Endodermal cell (in vitro differentiated cells): ENCODE results near the gene CALML6. TPM values are rescaled to one million over a fixed set of nuclear protein-coding genes. Genes with fewer than 3 reads are reported as not detected.

Source experiments
- DNase-seq: peaks from one replicate; pipeline ENCODE4 v3.0.0-alpha.2; 2017
- H3K27ac ChIP-seq: 2 replicates; pipeline ENCODE4 v1.5.1; 2013; ENCODE audit warnings: mild to moderate bottlenecking, low read depth, low read length, moderate library complexity
- H3K27me3 ChIP-seq: 2 replicates; pipeline ENCODE4 v1.6.1; 2013; ENCODE audit warnings: mild to moderate bottlenecking, low read length, moderate library complexity; ENCODE audit not compliant: insufficient read depth, control insufficient read depth, poor library complexity, severe bottlenecking
- H3K36me3 ChIP-seq: 2 replicates; pipeline ENCODE4 v1.7.0; 2013; ENCODE audit warnings: mild to moderate bottlenecking, low read length, moderate library complexity; ENCODE audit not compliant: control insufficient read depth, insufficient read depth
- H3K4me1 ChIP-seq: one replicate; pipeline ENCODE4 v1.7.0; 2013; ENCODE audit warnings: low read length; ENCODE audit not compliant: control insufficient read depth, insufficient read depth
- H3K4me3 ChIP-seq: 2 replicates; pipeline ENCODE4 v1.5.1; 2013; ENCODE audit warnings: mild to moderate bottlenecking, low read length, moderate library complexity
- H3K9ac ChIP-seq: 2 replicates; pipeline ENCODE4 v1.6.1; 2013; ENCODE audit warnings: mild to moderate bottlenecking, low read length, moderate library complexity; ENCODE audit not compliant: poor library complexity, severe bottlenecking; ENCODE audit errors: extremely low read depth
- H3K9me3 ChIP-seq: 2 replicates; pipeline ENCODE4 v1.6.1; 2013; ENCODE audit warnings: mild to moderate bottlenecking, low read length, moderate library complexity; ENCODE audit not compliant: control insufficient read depth
- H3K27ac Mint-ChIP-seq: 2 replicates; pipeline ENCODE4 v1.8.0; 2020; ENCODE audit warnings: mixed read lengths
- H3K27me3 Mint-ChIP-seq: 2 replicates; pipeline ENCODE4 v1.8.0; 2021; ENCODE audit warnings: mild to moderate bottlenecking, mixed read lengths; ENCODE audit not compliant: insufficient read depth
- H3K36me3 Mint-ChIP-seq: 2 replicates; pipeline ENCODE4 v1.8.0; 2020; ENCODE audit warnings: low read depth, mixed read lengths
- H3K4me1 Mint-ChIP-seq: 2 replicates; pipeline ENCODE4 v1.8.0; 2020; ENCODE audit warnings: mixed read lengths
- H3K4me3 Mint-ChIP-seq: 2 replicates; pipeline ENCODE4 v1.8.0; 2020; ENCODE audit warnings: mild to moderate bottlenecking, moderate library complexity, mixed read lengths
- H3K9me3 Mint-ChIP-seq: 2 replicates; pipeline ENCODE4 v1.8.0; 2020; ENCODE audit warnings: mild to moderate bottlenecking, mixed read lengths
- WGBS, 2 experiments: methylation state at CpG; one replicate each; pipeline versions ENCODE4 v1.1.5 to v1.1.7; 2013; ENCODE audit warnings: missing lambda C conversion rate in 2 of 2, mixed read lengths in 1 of 2; ENCODE audit not compliant: insufficient coverage in 1 of 2, insufficient read length in 1 of 2; 5-methylcytosine and 5-hydroxymethylcytosine counted together
- long read RNA-seq, 4 experiments: library from polyadenylated mRNA in 2 of 4; library from RNA in 1 of 4; library from capped mRNA in 1 of 4; stranded (forward) in 3 of 4; unstranded in 1 of 4; transcript quantifications; one replicate each; pipeline ENCODE4 v2.0.0, GENCODE V29; 2020 to 2021; ENCODE audit warnings: inconsistent platforms in 1 of 4
- polyA plus RNA-seq, 2 experiments: library from polyadenylated mRNA; stranded (reverse); fragments of 50-300 nt; gene quantifications; one replicate each; pipeline ENCODE4 v1.2.3, GENCODE V29; 2013
- total RNA-seq, 2 donors: library from RNA; stranded (reverse); fragmentation: NEBNext Ultra II Directional in 1 of 2; extraction: Animal tissue kit (Norgen Biotek cat#: 25700) in 1 of 2; gene quantifications; 2 replicates in 1 of 2; 3 replicates in 1 of 2; pipeline ENCODE4 v1.2.1, GENCODE V29; 2021
- TF ChIP-seq, protein P1 (sequence below): fragments of 200-600 bp; sonication (generic); conservative IDR thresholded peaks from 2 replicates; pipeline ENCODE4 v1.5.0; 2021; ENCODE audit warnings: antibody characterized with exemption, mild to moderate bottlenecking

Gene CALML6
- total RNA-seq: 1 to 10 TPM in 1 of 2 donors, under 1 TPM in 1; 0.89 to 1.4 TPM
- 0.32 TPM for polyA plus RNA-seq (2013, experiment 1 of 2)
- polyA plus RNA-seq (2013, experiment 2 of 2): not detected
- long read RNA-seq, experiment 1: 0 reads
- long read RNA-seq, experiment 2: 0 reads
- long read RNA-seq, experiment 3: 0 reads
- long read RNA-seq, experiment 4: 0 reads

DNA sequence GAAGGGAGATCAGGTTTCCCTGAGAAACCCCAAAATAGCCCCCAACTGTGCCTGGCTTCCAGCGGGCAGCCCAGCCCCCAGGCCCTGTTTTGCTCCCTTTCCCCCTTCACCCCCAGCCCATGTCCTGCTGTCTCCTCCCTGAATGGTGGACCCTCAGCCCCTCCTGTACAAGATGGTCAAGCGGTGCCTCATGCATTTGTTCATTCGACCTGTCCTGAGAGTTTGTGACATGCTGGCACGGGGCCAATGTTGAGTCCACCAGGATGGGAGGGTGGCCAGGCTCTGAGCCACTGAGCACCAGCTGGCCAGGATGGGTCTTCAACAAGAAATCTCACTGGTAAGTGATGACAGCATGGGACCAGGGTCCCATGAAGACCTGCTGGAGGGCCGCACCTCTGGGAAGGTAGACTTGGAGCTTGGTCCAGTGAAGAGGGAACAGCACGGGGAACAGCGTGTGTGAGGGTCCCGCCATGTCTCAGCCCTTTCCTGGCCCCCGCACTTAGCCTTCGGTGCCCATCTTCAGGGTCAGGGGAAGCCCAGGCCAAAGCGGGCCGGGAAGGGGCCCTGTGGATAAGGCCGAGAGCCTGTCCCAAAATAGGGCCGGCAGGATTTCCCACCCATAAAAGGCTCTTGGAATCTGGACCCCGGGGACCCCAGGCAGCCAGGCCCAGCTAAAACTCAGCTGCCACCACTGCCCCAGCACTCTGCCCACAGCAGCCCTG is at the start of gene CALML6:
Gene CALML6, plus strand, starts transcription at position 290 of the 722 bp plus-strand sequence. Its CDS starts 21 bp downstream, at position 311.
- peaks cover 11% of the 10 kb centered on the region for H3K27me3 Mint-ChIP-seq
- H3K36me3 Mint-ChIP-seq: no peaks in the 10 kb centered on the region
- no peak within 1 kb of the TSS for H3K4me3 ChIP-seq
- 90 to 98% methylated on average over 11 to 15 of the region's 15 CpGs for WGBS, 2 experiments
- no peak within 1 kb of the TSS for H3K27ac ChIP-seq
- H3K27me3 ChIP-seq: peaks cover 7% of the 10 kb centered on the region
- H3K4me3 Mint-ChIP-seq: no peak within 1 kb of the TSS
- H3K9me3 Mint-ChIP-seq: no peaks in the 10 kb centered on the region
- no peak within 1 kb of the TSS for H3K9ac ChIP-seq
- peaks cover 4% of the 10 kb centered on the region for H3K4me1 Mint-ChIP-seq
- H3K36me3 ChIP-seq: no peaks in the 10 kb centered on the region
- H3K27ac Mint-ChIP-seq: no peak within 1 kb of the TSS
- H3K4me1 ChIP-seq: no peaks in the 10 kb centered on the region
- DNase-seq: peak; percentile 49
- H3K9me3 ChIP-seq: no peaks in the 10 kb centered on the region
- TF ChIP-seq, protein P1, sequence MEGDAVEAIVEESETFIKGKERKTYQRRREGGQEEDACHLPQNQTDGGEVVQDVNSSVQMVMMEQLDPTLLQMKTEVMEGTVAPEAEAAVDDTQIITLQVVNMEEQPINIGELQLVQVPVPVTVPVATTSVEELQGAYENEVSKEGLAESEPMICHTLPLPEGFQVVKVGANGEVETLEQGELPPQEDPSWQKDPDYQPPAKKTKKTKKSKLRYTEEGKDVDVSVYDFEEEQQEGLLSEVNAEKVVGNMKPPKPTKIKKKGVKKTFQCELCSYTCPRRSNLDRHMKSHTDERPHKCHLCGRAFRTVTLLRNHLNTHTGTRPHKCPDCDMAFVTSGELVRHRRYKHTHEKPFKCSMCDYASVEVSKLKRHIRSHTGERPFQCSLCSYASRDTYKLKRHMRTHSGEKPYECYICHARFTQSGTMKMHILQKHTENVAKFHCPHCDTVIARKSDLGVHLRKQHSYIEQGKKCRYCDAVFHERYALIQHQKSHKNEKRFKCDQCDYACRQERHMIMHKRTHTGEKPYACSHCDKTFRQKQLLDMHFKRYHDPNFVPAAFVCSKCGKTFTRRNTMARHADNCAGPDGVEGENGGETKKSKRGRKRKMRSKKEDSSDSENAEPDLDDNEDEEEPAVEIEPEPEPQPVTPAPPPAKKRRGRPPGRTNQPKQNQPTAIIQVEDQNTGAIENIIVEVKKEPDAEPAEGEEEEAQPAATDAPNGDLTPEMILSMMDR: no peak

GRCh38 chr1:1867164-1867563 is 47.9 kb upstream of the CALML6 start:
- Histone ChIP-seq H3K4me1 (no peaks in the 10 kb centered on the region), H3K9me3 (no peaks in the 10 kb centered on the region), H3K4me3 (no peak overlapping the region), H3K27ac (no peak overlapping the region), H3K36me3 (peaks cover 58% of the 10 kb centered on the region), H3K27me3 (no peaks in the 10 kb centered on the region), H3K9ac (no peak overlapping the region)
- H3K36me3 Mint-ChIP-seq: peaks cover 31% of the 10 kb centered on the region
- 92 to 100% methylated on average over 1 to 3 of the region's 3 CpGs for WGBS, 2 experiments
- no peaks in the 10 kb centered on the region for H3K27me3 Mint-ChIP-seq
- H3K9me3 Mint-ChIP-seq: peaks cover 5% of the 10 kb centered on the region
- peaks cover 7% of the 10 kb centered on the region for H3K4me1 Mint-ChIP-seq
- DNase-seq: no peak
- H3K4me3 Mint-ChIP-seq: no peak overlapping the region
- H3K27ac Mint-ChIP-seq: no peak overlapping the region
- TF ChIP-seq, protein P1: no peak

DNA sequence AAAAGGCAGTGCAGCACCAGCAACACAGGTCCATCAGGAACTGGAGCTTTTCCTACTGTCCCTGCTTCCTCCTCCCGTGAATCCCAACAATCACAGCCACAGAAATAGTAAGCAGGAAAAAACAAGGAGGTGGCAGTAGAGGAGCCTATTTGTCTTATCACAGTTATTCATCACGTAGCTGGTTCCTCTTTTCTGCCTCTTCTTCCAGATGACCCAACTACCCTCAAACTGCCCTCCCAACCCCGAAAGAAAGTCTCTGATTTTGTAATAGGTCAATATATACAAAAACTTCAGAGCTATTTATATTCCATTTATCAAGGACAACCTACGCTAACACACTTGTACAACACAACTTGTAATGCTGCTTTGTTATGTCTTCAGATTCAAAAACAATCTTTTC is 45.6 kb upstream of the CALML6 start:
- H3K36me3 Mint-ChIP-seq: peaks cover 49% of the 10 kb centered on the region
- H3K4me1 Mint-ChIP-seq: peaks cover 7% of the 10 kb centered on the region
- H3K9ac ChIP-seq: no peak overlapping the region
- TF ChIP-seq, protein P1: no peak
- no peaks in the 10 kb centered on the region for H3K27me3 ChIP-seq
- no peak overlapping the region for H3K27ac ChIP-seq
- H3K27me3 Mint-ChIP-seq: no peaks in the 10 kb centered on the region
- peaks cover 6% of the 10 kb centered on the region for H3K9me3 Mint-ChIP-seq
- no peaks in the 10 kb centered on the region for H3K9me3 ChIP-seq
- peaks cover 60% of the 10 kb centered on the region for H3K36me3 ChIP-seq
- WGBS, 2 experiments: 40 to 97% methylated on average over 1 to 4 of the region's 4 CpGs
- no peaks in the 10 kb centered on the region for H3K4me1 ChIP-seq
- H3K4me3 ChIP-seq: no peak overlapping the region
- H3K27ac Mint-ChIP-seq: peak overlapping the region; percentile 32
- H3K4me3 Mint-ChIP-seq: no peak overlapping the region
- DNase-seq: no peak
